Sigmoid colon (tissue), 7 donors: ENCODE results near the gene CHN2. TPM values are rescaled to one million over a fixed set of nuclear protein-coding genes. Genes with fewer than 3 reads are reported as not detected.

ENCODE experiments used
- DNase-seq: peaks from one replicate; pipeline ENCODE4 v3.0.0-alpha.2; 2019
- H3K27ac ChIP-seq, 4 donors: fragments of 200-600 bp; sonication (generic); one replicate each; pipeline ENCODE4 v1.5.1; 2016 to 2019; ENCODE audit warnings: mild to moderate bottlenecking in 1 of 4
- H3K27me3 ChIP-seq, 3 donors: fragments of 200-600 bp; sonication (generic); one replicate each; pipeline ENCODE4 v1.5.1; 2019; ENCODE audit warnings: mild to moderate bottlenecking in 1 of 3
- H3K36me3 ChIP-seq, 4 donors: fragments of 200-600 bp; sonication (generic); one replicate each; pipeline ENCODE4 v1.5.1; 2016 to 2019
- H3K4me1 ChIP-seq, 4 donors: fragments of 200-600 bp; sonication (generic); one replicate each; pipeline ENCODE4 v1.5.1; 2017 to 2019
- H3K4me3 ChIP-seq, 4 donors: fragments of 200-600 bp; sonication (generic); one replicate each; pipeline ENCODE4 v1.5.1; 2017 to 2019; ENCODE audit warnings: mild to moderate bottlenecking in 2 of 4, moderate library complexity in 1 of 4
- H3K9me3 ChIP-seq, 4 donors: fragments of 200-600 bp in 3 of 4; sonication (generic) in 3 of 4; one replicate each; pipeline versions ENCODE4 v1.5.1 to v1.6.1; 2013 to 2019
- CTCF ChIP-seq, 4 experiments: fragments of 450-650 bp in 3 of 4; fragments of 200-600 bp in 1 of 4; IDR thresholded peaks; one replicate each; pipeline ENCODE4 v1.5.1; 2016 to 2019; ENCODE audit warnings: antibody characterized with exemption in 4 of 4, mild to moderate bottlenecking in 3 of 4, moderate library complexity in 2 of 4
- EP300 ChIP-seq, 4 donors: sonication (generic); formaldehyde crosslinking; IDR thresholded peaks; one replicate each; pipeline ENCODE4 v1.6.1; 2017; ENCODE audit warnings: antibody characterized with exemption in 4 of 4
- POLR2A ChIP-seq, 2 donors: fragments of 450-650 bp; IDR thresholded peaks; one replicate each; pipeline ENCODE4 v1.6.1; 2016; ENCODE audit warnings: antibody characterized with exemption in 2 of 2, mild to moderate bottlenecking in 2 of 2, moderate library complexity in 2 of 2
- POLR2AphosphoS5 ChIP-seq, 4 donors: sonication (generic); formaldehyde crosslinking; IDR thresholded peaks; one replicate each; pipeline ENCODE4 v1.6.1; 2017; ENCODE audit warnings: antibody characterized with exemption in 4 of 4
- WGBS, 2 donors: extraction: QIAGEN DNeasy Blood & Tissue Kit; methylation state at CpG; one replicate each; pipeline ENCODE4 v1.1.7; 2013; 5-methylcytosine and 5-hydroxymethylcytosine counted together
- intact Hi-C: fragments of 100-400 bp; cut with DNase I; formaldehyde crosslinking; loops from one replicate; pipeline ENCODE4 v1.15.1; 2023
- polyA plus RNA-seq, 3 donors: library from polyadenylated mRNA; stranded (reverse); fragments of 200-250 nt; gene quantifications; one replicate each; pipeline ENCODE4 v1.2.3, GENCODE V29; 2013
- total RNA-seq, 4 donors: library from RNA; depleted of rRNA; stranded (reverse); fragments of >200 nt; gene quantifications; one replicate each; pipeline ENCODE4 v1.1.0, GENCODE V29; 2016
- donor health status: healthy with polysubstance abuse.
- donor health status: Bipolar disorder and iron deficiency.
- donor health status: healthy.

The CHN2 gene
- total and polyA plus RNA-seq, 7 donors: 4.2 to 37.7 (median 15.8) TPM

DNA sequence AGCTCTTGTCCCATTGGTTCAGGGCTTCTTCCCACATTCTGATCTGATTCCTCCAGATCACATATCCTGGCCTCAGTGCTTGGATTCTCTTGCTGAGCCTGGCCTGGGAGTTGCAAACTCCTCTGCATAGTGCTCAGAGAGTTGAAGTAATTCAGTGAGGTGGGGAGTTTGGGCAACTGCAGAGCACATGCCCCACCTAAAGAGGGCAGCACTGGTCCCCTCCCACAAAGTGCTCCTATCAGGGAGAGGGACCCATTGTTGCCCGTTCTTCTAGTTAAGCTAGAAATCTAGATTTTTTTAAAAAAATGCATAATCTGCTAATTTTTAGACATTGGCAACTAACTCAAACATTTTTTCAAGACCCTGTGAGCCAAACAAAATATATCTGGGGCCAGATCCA lies 45.1 kb downstream of the CHN2 start:
- no peak overlapping the region for H3K27ac ChIP-seq
- no peaks in the 10 kb centered on the region for H3K4me1 ChIP-seq
- no peak overlapping the region for H3K4me3 ChIP-seq
- TF ChIP-seq CTCF (IDR thresholded peaks at IDR 0.05) (no peak), POLR2AphosphoS5 (IDR thresholded peaks at IDR 0.05) (no peak), EP300 (IDR thresholded peaks at IDR 0.05) (no peak), POLR2A (IDR thresholded peaks at IDR 0.05) (no peak)
- no peaks in the 10 kb centered on the region for H3K27me3 ChIP-seq
- no peaks in the 10 kb centered on the region for H3K36me3 ChIP-seq
- 87 to 89% methylated on average over 1 of the region's 1 CpG for WGBS, 2 donors
- intact Hi-C loops: no loop called here
- H3K9me3 ChIP-seq: no peaks in the 10 kb centered on the region
- DNase-seq: no peak

GRCh38 chr7:29242265-29242664 lies 47.7 kb downstream of the CHN2 start:
- intact Hi-C loops: no loop called here
- H3K9me3 ChIP-seq: no peaks in the 10 kb centered on the region
- H3K27ac ChIP-seq: no peak overlapping the region
- TF ChIP-seq EP300 (IDR thresholded peaks at IDR 0.05) (no peak), CTCF (IDR thresholded peaks at IDR 0.05) (no peak), POLR2A (IDR thresholded peaks at IDR 0.05) (no peak), POLR2AphosphoS5 (IDR thresholded peaks at IDR 0.05) (no peak)
- H3K36me3 ChIP-seq: no peaks in the 10 kb centered on the region
- no peak for DNase-seq
- 64 to 75% methylated on average over 3 of the region's 3 CpGs for WGBS, 2 donors
- H3K4me3 ChIP-seq: no peak overlapping the region
- no peaks in the 10 kb centered on the region for H3K4me1 ChIP-seq
- H3K27me3 ChIP-seq: no peaks in the 10 kb centered on the region

- H3K27ac ChIP-seq: no peak overlapping the region
- no peak for DNase-seq
- H3K36me3 ChIP-seq: no peaks in the 10 kb centered on the region
- intact Hi-C loops: no loop called here
- TF ChIP-seq CTCF (IDR thresholded peaks at IDR 0.05) (no peak), POLR2A (IDR thresholded peaks at IDR 0.05) (no peak), EP300 (IDR thresholded peaks at IDR 0.05) (no peak), POLR2AphosphoS5 (IDR thresholded peaks at IDR 0.05) (no peak)
- H3K9me3 ChIP-seq: no peaks in the 10 kb centered on the region
- 71 to 76% methylated on average over 11 of the region's 11 CpGs for WGBS, 2 donors
- no peaks in the 10 kb centered on the region for H3K4me1 ChIP-seq
- no peak overlapping the region for H3K4me3 ChIP-seq
- H3K27me3 ChIP-seq: no peaks in the 10 kb centered on the region
Measured at GRCh38 chr7:29243910-29244655, 49.5 kb downstream of the CHN2 start.

GRCh38 chr7:29247224-29247962 lies 52.8 kb downstream of the CHN2 start:
- 85 to 89% methylated on average over 6 of the region's 6 CpGs for WGBS, 2 donors
- no peak for TF ChIP-seq EP300 (IDR thresholded peaks at IDR 0.05)
- no peak for TF ChIP-seq POLR2AphosphoS5 (IDR thresholded peaks at IDR 0.05)
- no peak for TF ChIP-seq POLR2A (IDR thresholded peaks at IDR 0.05)
- no peak for TF ChIP-seq CTCF (IDR thresholded peaks at IDR 0.05)
- H3K27ac ChIP-seq: no peak overlapping the region
- no peaks in the 10 kb centered on the region for H3K4me1 ChIP-seq
- no peaks in the 10 kb centered on the region for H3K27me3 ChIP-seq
- H3K4me3 ChIP-seq: no peak overlapping the region
- no peak for DNase-seq
- H3K36me3 ChIP-seq: no peaks in the 10 kb centered on the region
- intact Hi-C loops: no loop called here
- H3K9me3 ChIP-seq: no peaks in the 10 kb centered on the region
